Uterus (tissue), 2 donors: ENCODE measurements around the gene CD69.

Experiments
- POLR2A ChIP-seq, 2 donors: fragments of 450-650 bp; IDR thresholded peaks; one replicate each; pipeline ENCODE4 v1.6.1; 2016; ENCODE audit warnings: antibody characterized with exemption in 2 of 2, mild to moderate bottlenecking in 1 of 2, moderate library complexity in 1 of 2
- TF ChIP-seq, protein P1 (sequence below), 4 experiments: fragments of 200-600 bp in 2 of 4; fragments of 450-650 bp in 2 of 4; sonication (generic) in 2 of 4; IDR thresholded peaks; one replicate each; pipeline ENCODE4 v1.5.1; 2016 to 2019; ENCODE audit warnings: antibody characterized with exemption in 4 of 4, mild to moderate bottlenecking in 2 of 4, moderate library complexity in 1 of 4

DNA sequence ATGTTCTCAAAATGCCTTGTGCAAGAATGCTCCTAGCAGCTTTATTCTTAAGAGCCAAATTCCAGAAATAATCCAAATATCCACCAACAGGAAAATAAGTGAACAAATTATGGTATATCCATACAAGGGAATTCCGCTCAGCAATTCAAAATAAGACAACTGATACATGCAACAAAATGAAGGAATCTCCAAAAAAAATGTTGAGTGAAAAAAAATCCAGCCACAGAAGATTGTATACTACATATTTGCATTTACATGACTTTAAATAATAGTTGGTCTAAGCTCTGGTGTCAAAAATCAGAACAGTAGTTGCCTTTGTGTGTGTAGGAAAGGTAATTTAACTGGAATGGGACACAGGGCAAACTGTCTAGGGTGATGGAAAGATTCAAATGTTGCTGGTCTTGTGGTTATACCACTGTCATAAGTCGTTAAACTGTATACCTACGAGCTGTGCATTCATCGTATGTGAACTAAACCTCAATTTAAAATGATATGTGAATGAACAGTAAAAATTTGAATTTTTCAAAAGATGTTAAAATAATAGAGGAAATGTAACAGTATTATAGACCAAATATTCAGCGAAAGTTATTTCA lies 3.2 kb downstream of the CD69 start:
- TF ChIP-seq, protein P1, sequence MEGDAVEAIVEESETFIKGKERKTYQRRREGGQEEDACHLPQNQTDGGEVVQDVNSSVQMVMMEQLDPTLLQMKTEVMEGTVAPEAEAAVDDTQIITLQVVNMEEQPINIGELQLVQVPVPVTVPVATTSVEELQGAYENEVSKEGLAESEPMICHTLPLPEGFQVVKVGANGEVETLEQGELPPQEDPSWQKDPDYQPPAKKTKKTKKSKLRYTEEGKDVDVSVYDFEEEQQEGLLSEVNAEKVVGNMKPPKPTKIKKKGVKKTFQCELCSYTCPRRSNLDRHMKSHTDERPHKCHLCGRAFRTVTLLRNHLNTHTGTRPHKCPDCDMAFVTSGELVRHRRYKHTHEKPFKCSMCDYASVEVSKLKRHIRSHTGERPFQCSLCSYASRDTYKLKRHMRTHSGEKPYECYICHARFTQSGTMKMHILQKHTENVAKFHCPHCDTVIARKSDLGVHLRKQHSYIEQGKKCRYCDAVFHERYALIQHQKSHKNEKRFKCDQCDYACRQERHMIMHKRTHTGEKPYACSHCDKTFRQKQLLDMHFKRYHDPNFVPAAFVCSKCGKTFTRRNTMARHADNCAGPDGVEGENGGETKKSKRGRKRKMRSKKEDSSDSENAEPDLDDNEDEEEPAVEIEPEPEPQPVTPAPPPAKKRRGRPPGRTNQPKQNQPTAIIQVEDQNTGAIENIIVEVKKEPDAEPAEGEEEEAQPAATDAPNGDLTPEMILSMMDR (IDR thresholded peaks at IDR 0.05), result no peak
- TF ChIP-seq POLR2A (IDR thresholded peaks at IDR 0.05), result no peak
